M059J (cell line): Measurements from ENCODE around the gene FRMD4A. TPM values are rescaled to one million over a fixed set of nuclear protein-coding genes. Genes with fewer than 3 reads are reported as not detected.

ENCODE experiments used
- DNase-seq: peaks from one replicate; pipeline ENCODE4 v3.0.0-alpha.2; 2012; ENCODE audit warnings: low read depth
- total RNA-seq: library from RNA; depleted of rRNA; stranded (reverse); fragments of >200 nt; shearing (Covaris generic); gene quantifications from 2 replicates; pipeline ENCODE4 v1.2.3, GENCODE V29; 2014

Gene FRMD4A
- total RNA-seq, 1 experiment from 2014 or later: 10.8 TPM

DNA sequence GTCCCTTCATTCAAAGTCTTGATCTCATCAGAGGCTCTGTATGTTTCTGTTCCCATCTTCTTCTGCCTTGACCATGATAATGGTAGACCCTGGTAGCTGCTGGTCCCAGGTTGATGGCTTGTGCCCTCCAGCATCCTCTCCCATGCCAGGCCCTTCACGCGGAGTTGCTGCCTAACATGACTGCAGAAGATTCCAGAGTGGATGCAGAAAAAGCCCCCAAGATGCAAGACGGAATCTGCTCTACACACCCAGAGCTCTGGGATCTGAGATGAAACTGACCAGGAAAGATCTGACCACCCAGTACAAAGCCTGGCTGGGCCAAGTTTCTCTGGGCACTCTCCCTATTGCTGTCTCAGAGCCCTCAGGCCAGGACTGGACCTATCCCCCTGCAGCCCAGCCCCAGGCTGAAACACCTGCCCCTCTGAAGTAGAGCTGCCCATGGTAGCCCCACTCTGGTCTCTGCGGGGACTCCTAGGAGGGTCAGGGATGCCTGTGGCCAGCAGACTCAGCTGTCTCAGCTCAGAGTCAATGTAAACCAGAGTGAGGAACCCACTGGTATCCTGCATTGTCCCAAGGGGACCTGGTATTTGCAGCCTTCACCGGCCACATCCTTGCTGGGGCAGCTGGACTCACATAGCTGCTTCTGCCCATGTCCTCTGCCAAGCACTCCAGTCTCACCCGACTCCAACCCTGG, 9.5 kb upstream of the FRMD4A start:
- DNase-seq: no peak

GRCh38 chr10:14336736-14337135, 6.0 kb upstream of the FRMD4A start:
- no peak for DNase-seq

DNA sequence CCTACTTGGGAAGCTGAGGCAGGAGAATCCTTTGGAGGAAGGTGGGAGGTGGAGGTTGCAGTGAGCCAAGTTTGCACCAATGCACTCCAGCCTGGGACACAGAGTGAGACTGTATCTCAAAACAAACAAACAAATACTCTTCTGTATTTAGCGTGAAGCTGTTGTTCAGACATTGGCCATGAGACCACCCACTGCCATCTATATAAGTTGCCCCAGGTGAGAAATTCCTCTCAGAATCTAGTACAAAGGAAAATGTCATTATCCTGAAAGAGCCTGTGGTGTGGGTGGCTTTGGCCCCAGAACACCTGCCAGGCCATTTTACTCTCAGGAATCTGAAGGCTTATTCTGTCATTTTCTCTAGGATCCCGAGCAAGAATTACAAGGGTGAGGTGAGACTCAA, 4.0 kb upstream of the FRMD4A start:
- no peak for DNase-seq

- DNase-seq: no peak
Observed at GRCh38 chr10:14333606-14334005, 2.9 kb upstream of the FRMD4A start.

GRCh38 chr10:14332903-14333302, 2.2 kb upstream of the FRMD4A start:
- DNase-seq: no peak

DNA sequence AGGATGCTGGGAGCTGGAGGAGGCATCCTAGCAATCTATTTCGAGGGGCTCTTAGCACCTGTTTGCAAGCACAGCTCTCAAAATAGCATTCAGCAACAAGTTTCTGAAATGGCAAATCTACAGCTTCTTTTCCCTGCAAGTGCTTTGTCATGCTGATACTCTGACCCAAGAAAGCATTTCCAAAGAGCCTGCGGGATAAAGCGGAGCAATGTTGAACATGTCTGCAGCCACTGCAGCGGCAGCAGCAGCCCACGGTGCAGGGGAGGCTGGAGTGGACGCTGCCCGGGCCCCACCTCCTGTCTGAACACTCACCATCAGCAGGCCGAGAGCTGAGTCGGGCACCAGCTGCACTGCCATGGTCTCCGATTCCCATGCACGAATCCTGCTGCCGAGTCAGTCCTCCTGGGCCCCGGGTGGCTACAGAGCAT, 964 bp downstream of the FRMD4A start:
- no peak for DNase-seq

- DNase-seq: no peak
Observed at GRCh38 chr10:14328881-14329672, 1.6 kb downstream of the FRMD4A start.

DNA sequence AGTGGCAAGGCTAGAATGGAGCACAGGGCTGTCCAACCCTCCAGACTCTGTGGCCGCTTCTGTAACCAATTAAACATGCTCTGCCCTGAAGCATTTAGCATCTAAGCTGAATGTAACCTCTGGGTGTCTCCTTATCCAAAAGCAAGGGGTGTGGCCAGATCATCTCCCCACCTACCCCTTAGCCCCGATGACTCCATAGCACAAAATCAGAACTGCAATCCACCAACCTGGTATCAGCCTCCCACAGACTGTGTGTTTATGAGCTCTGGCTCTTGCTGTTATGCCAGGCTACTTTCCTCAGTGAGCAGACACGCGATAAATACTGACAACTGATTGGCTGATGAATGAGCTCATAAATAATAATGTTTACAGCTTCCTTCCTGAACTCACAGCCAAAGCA, 3.2 kb downstream of the FRMD4A start:
- peak; percentile 77 for DNase-seq

DNA sequence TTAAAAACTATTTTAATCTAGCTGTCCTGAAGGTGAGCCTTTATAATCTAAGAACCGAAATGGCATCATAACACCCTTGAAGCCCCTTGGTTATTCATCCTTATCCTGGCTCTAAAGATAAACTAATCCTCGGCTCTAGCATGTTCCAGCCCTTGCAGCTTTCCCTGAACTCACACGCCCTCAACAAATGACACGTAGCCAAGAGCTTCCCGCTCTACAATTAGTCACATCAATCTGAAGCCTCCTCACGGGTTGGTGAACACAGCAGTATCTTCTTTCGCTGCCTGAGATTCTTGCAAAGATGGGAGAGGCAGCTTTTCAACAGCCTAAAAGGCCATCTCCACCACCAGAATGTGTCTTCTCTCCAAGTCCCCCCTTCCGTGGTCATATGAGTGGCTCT, 4.1 kb downstream of the FRMD4A start:
- DNase-seq: peak; percentile 16

DNA sequence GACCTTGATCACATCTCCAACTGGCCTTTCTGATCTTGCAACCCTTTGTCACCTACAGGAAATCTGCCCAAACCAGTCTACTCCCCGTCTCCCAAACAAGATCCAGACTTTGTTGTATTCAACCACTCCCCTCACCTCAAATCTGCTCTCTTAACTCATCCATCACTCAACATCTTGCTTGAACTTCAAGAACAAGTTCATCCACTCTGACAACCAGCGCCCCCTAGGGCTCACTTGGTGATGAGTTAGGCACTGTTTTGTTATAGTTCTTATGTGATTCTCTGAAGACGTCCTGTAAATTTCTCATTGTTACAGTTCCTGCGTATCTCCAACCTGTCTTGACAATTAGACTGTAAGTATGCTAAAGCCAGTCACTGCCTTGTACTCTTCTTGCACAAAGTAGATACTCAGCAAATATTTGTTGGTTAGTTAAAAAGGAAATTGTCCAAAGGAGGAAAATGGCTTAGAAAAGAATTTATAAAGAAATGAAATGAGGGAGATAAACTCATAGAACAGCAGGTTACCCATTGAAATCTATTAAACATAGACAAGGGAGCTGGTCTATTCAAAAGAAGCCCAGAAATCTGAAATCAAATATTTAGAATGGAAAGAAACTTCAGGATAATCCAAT, 5.3 kb downstream of the FRMD4A start:
- peak; percentile 7 for DNase-seq

DNA sequence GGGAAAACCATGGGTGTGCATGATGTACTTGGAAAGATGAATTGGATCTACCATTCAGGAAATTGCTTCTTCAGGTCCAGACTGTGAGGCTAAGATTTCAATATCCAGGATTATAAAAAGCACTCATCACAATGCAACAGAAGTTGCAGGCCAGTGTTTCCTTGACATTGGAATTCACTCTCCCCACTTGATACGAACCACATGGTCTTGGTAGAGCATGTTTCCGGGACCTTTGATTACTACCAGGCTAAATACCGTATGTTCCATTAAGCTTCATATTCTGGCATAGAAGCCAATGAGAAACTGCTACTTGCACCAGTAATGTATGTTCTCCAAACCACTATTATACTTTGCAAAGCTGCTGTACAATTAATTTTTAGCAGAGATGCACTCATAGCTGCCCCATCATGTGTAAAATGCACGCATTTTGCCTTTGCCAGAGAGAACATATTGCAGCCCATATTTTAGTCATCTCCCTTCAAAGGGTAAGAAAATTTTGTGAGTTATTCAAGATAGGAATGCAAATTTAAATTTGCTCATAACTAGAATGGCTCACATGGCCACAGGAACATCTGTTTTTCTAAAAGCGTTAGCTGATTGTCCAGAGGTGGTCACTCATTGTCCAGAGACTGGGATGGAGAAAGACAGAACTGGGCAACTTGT, 8.1 kb downstream of the FRMD4A start:
- DNase-seq: no peak

DNA sequence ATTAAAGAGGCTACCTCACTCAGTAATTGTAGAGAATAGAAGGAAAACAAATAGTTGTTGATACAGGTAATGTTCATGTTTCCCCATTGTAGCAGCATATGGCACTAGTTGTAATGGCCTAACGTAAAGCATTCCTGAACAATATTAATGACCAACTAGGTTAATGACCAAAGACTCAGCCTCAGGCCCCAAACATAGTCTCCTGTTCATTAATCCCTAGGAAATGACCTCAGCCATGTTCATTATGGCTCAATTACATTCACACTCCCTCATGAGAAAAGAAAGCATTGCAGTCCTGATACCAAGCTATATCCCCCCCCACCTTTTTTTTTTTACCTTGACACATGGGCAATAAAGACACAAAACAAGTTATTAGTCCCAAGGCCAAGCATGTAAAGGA, 12.7 kb downstream of the FRMD4A start:
- DNase-seq: no peak

GRCh38 chr10:14312014-14312413, 18.7 kb downstream of the FRMD4A start:
- no peak for DNase-seq

GRCh38 chr10:14311206-14311957, 19.3 kb downstream of the FRMD4A start:
- no peak for DNase-seq

GRCh38 chr10:14309593-14309992, 21.1 kb downstream of the FRMD4A start:
- DNase-seq: no peak

DNA sequence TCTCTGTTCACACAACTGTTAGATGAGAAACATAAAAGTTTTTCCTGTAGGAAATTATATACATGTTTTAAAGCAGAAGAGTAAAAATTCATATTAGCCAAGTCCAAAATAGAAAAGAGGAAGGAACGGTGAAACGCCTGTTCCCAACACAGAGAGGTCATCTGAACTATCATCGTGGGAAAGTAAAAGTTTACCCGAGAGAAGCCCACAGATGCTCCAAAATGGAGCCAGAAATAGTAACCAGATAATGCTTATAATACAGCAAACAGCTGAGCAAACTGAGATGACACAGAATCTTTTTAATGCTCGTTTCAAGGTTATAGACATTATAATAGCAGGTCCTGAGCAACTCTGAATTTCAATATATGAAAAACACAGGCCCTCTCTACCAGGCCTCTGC, 24.5 kb downstream of the FRMD4A start:
- DNase-seq: no peak

DNA sequence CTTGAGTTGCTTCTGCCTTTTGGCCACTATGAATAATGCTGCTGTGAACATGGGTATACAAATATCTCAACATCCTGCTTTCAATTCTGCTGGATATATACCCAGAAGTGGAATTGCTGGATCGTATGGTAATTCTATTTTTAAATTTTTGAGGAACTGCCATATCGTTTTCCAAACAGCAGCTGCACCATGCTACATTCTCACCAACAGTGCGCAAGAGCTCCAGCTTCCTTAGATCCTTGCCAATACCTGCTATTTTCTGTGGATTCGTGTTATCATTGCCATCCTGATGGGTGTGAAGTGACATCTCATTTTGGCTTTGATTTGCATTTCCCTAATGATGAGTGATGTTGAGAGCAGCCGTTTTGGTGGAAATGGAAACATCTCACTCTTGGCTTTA, 26.7 kb downstream of the FRMD4A start:
- no peak for DNase-seq

DNA sequence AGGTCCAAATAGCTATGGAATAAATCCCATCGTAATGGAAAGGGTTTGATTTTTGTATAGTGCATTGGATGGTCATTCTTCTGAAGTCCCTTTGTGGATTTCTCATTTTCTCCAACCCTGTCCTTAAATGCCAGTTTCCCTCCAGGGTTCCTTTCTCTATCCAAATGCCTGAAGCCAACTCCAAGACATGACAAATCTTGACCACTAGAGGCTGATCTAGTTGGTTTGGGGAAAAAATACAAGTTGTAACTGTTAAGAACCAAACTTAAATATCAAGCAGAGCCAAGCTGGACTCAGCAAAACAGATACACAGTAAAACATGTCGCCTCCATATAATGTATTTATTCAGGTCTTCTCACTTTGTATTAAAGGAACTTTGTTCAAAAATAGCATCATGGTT, 28.7 kb downstream of the FRMD4A start:
- DNase-seq: peak; percentile 19

GRCh38 chr10:14299556-14299955, 31.2 kb downstream of the FRMD4A start:
- DNase-seq: no peak

GRCh38 chr10:14296065-14296709, 34.5 kb downstream of the FRMD4A start:
- DNase-seq: peak; percentile 55
